Osteocyte (in vitro differentiated cells): ENCODE results near the gene NR2C2AP. TPM values are rescaled to one million over a fixed set of nuclear protein-coding genes. Genes with fewer than 3 reads are reported as not detected.

Experiments used
- DNase-seq: peaks from one replicate; pipeline ENCODE4 v3.0.0; 2021; ENCODE audit warnings: mixed read lengths; ENCODE audit not compliant: unreplicated experiment; ENCODE audit errors: extremely low spot score
- H3K27ac Mint-ChIP-seq: one replicate; pipeline ENCODE4 v1.8.0; 2021; ENCODE audit warnings: mild to moderate bottlenecking, mixed read lengths; ENCODE audit not compliant: unreplicated experiment
- H3K27me3 Mint-ChIP-seq: one replicate; pipeline ENCODE4 v1.8.0; 2021; ENCODE audit warnings: mixed read lengths; ENCODE audit not compliant: unreplicated experiment
- H3K36me3 Mint-ChIP-seq: one replicate; pipeline ENCODE4 v1.8.0; 2021; ENCODE audit warnings: mixed read lengths; ENCODE audit not compliant: unreplicated experiment
- H3K4me1 Mint-ChIP-seq: one replicate; pipeline ENCODE4 v1.8.0; 2021; ENCODE audit warnings: mixed read lengths; ENCODE audit not compliant: unreplicated experiment
- H3K4me3 Mint-ChIP-seq: one replicate; pipeline ENCODE4 v1.8.0; 2021; ENCODE audit warnings: mild to moderate bottlenecking, moderate library complexity, mixed read lengths; ENCODE audit not compliant: unreplicated experiment
- H3K9me3 Mint-ChIP-seq: one replicate; pipeline ENCODE4 v1.8.0; 2021; ENCODE audit warnings: mixed read lengths; ENCODE audit not compliant: unreplicated experiment
- CTCF ChIP-seq: fragments of 200-600 bp; sonication (generic); IDR thresholded peaks from 2 replicates; pipeline ENCODE4 v1.5.0; 2021; ENCODE audit warnings: antibody characterized with exemption, mild to moderate bottlenecking, moderate library complexity
- total RNA-seq: library from RNA; stranded (reverse); gene quantifications from 2 replicates; pipeline ENCODE4 v1.2.1, GENCODE V29; 2021

Gene NR2C2AP
- total RNA-seq, 1 donor from 2014 or later, result 11.6 TPM

DNA sequence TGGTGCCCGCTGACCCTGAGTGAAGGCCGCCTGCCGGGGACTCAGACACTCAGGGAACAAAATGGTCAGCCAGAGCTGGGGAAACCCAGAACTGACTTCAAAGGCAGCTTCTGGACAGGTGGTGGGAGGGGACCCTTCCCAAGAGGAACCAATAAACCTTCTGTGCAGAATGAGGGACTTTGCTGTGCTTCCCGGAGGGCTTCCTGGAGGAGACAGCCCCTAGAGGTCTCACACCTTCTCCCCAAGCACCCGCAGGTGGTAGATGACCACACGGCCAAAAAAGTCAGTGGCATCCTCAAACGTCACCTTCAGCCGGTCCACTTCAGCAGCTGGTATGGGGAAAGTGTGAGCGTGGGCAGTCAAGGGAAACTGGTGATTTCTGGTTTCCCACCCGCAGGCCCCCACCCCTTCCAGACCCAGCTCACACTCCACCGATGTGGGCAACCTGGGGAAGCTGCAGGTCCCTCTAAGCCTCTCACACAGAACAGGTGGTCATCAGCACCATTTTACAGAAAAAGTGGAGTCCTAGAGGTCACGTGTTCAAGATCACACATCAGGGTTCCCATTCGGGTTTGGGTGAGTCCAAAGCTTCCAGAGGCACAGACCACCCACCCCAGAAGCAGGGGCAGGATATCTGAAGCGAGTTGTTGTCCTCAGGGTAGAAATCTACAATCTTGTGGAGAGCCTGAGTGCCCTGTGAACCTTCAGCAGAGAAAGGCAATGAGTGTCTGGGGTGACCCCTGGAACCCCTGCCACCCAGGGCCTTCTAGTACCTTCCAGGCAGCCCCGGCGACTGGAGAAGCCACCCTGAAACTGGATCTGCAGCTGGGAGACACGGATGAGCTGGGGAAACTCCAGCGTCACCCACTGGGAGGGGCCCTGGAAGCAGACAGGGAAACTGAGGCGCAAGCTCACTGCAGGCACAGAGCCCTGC is 1.2 kb downstream of the NR2C2AP start:
- TF ChIP-seq CTCF, result no peak
- Mint-ChIP-seq H3K27ac (peak overlapping the region; percentile 87), H3K9me3 (no peaks in the 10 kb centered on the region), H3K4me3 (peak overlapping the region; percentile 90), H3K4me1 (peaks cover 13% of the 10 kb centered on the region), H3K27me3 (peaks cover 5% of the 10 kb centered on the region), H3K36me3 (peaks cover 9% of the 10 kb centered on the region)
- no peak for DNase-seq

DNA sequence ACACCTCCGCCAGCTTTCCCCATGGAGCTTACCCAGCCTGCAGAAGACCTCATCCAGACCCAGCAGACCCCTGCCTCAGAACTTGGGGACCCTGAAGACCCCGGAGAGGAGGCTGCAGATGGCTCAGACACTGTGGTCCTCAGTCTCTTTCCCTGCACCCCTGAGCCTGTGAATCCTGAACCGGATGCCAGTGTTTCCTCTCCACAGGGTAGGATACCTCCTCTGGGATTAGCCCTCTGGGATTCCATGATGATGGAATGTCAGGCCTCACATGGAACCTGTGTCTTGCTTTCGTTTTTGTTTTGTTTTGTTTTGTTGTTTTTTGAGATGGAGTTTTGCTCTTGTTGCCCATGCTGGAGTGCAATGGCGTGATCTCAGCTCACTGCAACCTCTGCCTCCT is 9.3 kb downstream of the NR2C2AP start:
- Mint-ChIP-seq H3K4me3 (peak overlapping the region; percentile 93), H3K4me1 (peaks cover 40% of the 10 kb centered on the region), H3K36me3 (peaks cover 5% of the 10 kb centered on the region), H3K27me3 (no peaks in the 10 kb centered on the region), H3K27ac (peak overlapping the region; percentile 71), H3K9me3 (no peaks in the 10 kb centered on the region)
- DNase-seq, result no peak
- no peak for TF ChIP-seq CTCF

GRCh38 chr19:19192910-19193423 is 10.2 kb downstream of the NR2C2AP start:
- no peaks in the 10 kb centered on the region for H3K9me3 Mint-ChIP-seq
- peaks cover 40% of the 10 kb centered on the region for H3K4me1 Mint-ChIP-seq
- TF ChIP-seq CTCF, result no peak
- peak overlapping the region; percentile 98 for H3K27ac Mint-ChIP-seq
- no peaks in the 10 kb centered on the region for H3K36me3 Mint-ChIP-seq
- H3K4me3 Mint-ChIP-seq, result peak overlapping the region; percentile 93
- no peak for DNase-seq
- no peaks in the 10 kb centered on the region for H3K27me3 Mint-ChIP-seq

- DNase-seq, result peak; percentile 99
- no peak for TF ChIP-seq CTCF
- H3K9me3 Mint-ChIP-seq, result no peaks in the 10 kb centered on the region
- H3K27me3 Mint-ChIP-seq, result no peaks in the 10 kb centered on the region
- H3K36me3 Mint-ChIP-seq, result no peaks in the 10 kb centered on the region
- H3K27ac Mint-ChIP-seq, result peak within 1 kb of the TSS; percentile 98
- peaks cover 40% of the 10 kb centered on the region for H3K4me1 Mint-ChIP-seq
- peak within 1 kb of the TSS; percentile 93 for H3K4me3 Mint-ChIP-seq
Observed at GRCh38 chr19:19192078-19192882, 10.9 kb downstream of the NR2C2AP start, which contains the start of the genes BORCS8 and RFXANK. Gene BORCS8 (minus strand): TSS chr19:19192152. CDS start chr19:19192117, 35 bp downstream. Gene RFXANK (plus strand): TSS chr19:19192258. CDS start chr19:19193947, 1,689 bp downstream.
